Liver (tissue), 9 donors: ENCODE results near the gene CACNG4. TPM values are rescaled to one million over a fixed set of nuclear protein-coding genes. Genes with fewer than 3 reads are reported as not detected.

Experiments
- DNase-seq: peaks from one replicate; pipeline ENCODE4 v3.0.0-alpha.2; 2017; ENCODE audit warnings: low spot score
- H3K27ac ChIP-seq, 2 donors: one replicate each; pipeline ENCODE4 v1.7.0; 2013; ENCODE audit warnings: inconsistent platforms in 2 of 2, low read length in 2 of 2, control low read depth in 1 of 2, low read depth in 1 of 2, mild to moderate bottlenecking in 1 of 2
- H3K27me3 ChIP-seq, 4 donors: one replicate each; pipeline versions ENCODE4 v1.6.1 to v1.7.0; 2013; ENCODE audit warnings: low read length in 3 of 4, inconsistent platforms in 1 of 4, mild to moderate bottlenecking in 1 of 4, moderate library complexity in 1 of 4; ENCODE audit not compliant: control insufficient read depth in 4 of 4, insufficient read depth in 4 of 4
- H3K36me3 ChIP-seq, 4 donors: one replicate each; pipeline versions ENCODE4 v1.6.1 to v1.7.0; 2013; ENCODE audit warnings: low read length in 3 of 4, mild to moderate bottlenecking in 3 of 4, low read depth in 1 of 4, moderate library complexity in 1 of 4; ENCODE audit not compliant: control insufficient read depth in 4 of 4, insufficient read depth in 3 of 4
- H3K4me1 ChIP-seq, 4 donors: one replicate each; pipeline versions ENCODE4 v1.6.1 to v1.7.0; 2013; ENCODE audit warnings: low read length in 3 of 4, mild to moderate bottlenecking in 3 of 4, moderate library complexity in 1 of 4; ENCODE audit not compliant: control insufficient read depth in 4 of 4, insufficient read depth in 4 of 4
- H3K4me3 ChIP-seq, 3 donors: one replicate each; pipeline versions ENCODE4 v1.6.1 to v1.7.0; 2013; ENCODE audit warnings: low read length in 3 of 3, control low read depth in 1 of 3, low read depth in 1 of 3, mild to moderate bottlenecking in 1 of 3
- H3K9ac ChIP-seq, 2 donors: one replicate each; pipeline ENCODE4 v1.7.0; 2013; ENCODE audit warnings: low read length in 2 of 2, mild to moderate bottlenecking in 2 of 2, moderate library complexity in 2 of 2, control low read depth in 1 of 2, low read depth in 1 of 2
- H3K9me3 ChIP-seq, 4 donors: one replicate each; pipeline versions ENCODE4 v1.6.1 to v1.7.0; 2013; ENCODE audit warnings: low read length in 3 of 4; ENCODE audit not compliant: control insufficient read depth in 4 of 4
- ATF3 ChIP-seq: IDR thresholded peaks from 2 replicates; pipeline ENCODE4 v1.6.1; 2016; ENCODE audit warnings: antibody characterized with exemption
- CTCF ChIP-seq: fragments of 150-350 bp; IDR thresholded peaks from 2 replicates; pipeline ENCODE4 v1.5.1; 2017; ENCODE audit warnings: improper control_type of control experiment, low read depth, low read length; ENCODE audit not compliant: missing input control
- EGR1 ChIP-seq, 2 donors: IDR thresholded peaks; 2 replicates each; pipeline ENCODE4 v1.6.1; 2016 to 2018; ENCODE audit warnings: antibody characterized with exemption in 2 of 2, low read depth in 2 of 2
- FOXA1 ChIP-seq: IDR thresholded peaks from 2 replicates; pipeline ENCODE4 v1.6.1; 2016; ENCODE audit warnings: antibody characterized with exemption
- FOXA2 ChIP-seq: IDR thresholded peaks from 2 replicates; pipeline ENCODE4 v1.6.1; 2016; ENCODE audit warnings: antibody characterized with exemption
- GABPA ChIP-seq, 2 donors: IDR thresholded peaks in 1 of 2; conservative IDR thresholded peaks in 1 of 2; 2 replicates each; pipeline ENCODE4 v1.6.1; 2016; ENCODE audit warnings: antibody characterized with exemption in 2 of 2, mild to moderate bottlenecking in 1 of 2, moderate library complexity in 1 of 2
- HNF4G ChIP-seq: IDR thresholded peaks from 2 replicates; pipeline ENCODE4 v1.6.1; 2016; ENCODE audit warnings: antibody characterized with exemption
- JUND ChIP-seq, 2 donors: IDR thresholded peaks; 2 replicates each; pipeline ENCODE4 v1.6.1; 2016; ENCODE audit warnings: antibody characterized with exemption in 2 of 2
- MAX ChIP-seq: IDR thresholded peaks from 2 replicates; pipeline ENCODE4 v1.6.1; 2016; ENCODE audit warnings: antibody characterized with exemption
- NR2F2 ChIP-seq: IDR thresholded peaks from 2 replicates; pipeline ENCODE4 v1.6.1; 2016; ENCODE audit warnings: antibody characterized with exemption
- RAD21 ChIP-seq, 2 donors: IDR thresholded peaks; 2 replicates each; pipeline ENCODE4 v1.6.1; 2016; ENCODE audit warnings: antibody characterized with exemption in 2 of 2, mild to moderate bottlenecking in 2 of 2
- REST ChIP-seq: IDR thresholded peaks from 2 replicates; pipeline ENCODE4 v1.6.1; 2016; ENCODE audit warnings: antibody characterized with exemption, mild to moderate bottlenecking
- RXRA ChIP-seq, 2 donors: IDR thresholded peaks; 2 replicates each; pipeline ENCODE4 v1.6.1; 2017 to 2018; ENCODE audit warnings: antibody characterized with exemption in 2 of 2, mild to moderate bottlenecking in 1 of 2
- SP1 ChIP-seq: IDR thresholded peaks from 2 replicates; pipeline ENCODE4 v1.6.1; 2018; ENCODE audit warnings: antibody characterized with exemption, mild to moderate bottlenecking
- TAF1 ChIP-seq: conservative IDR thresholded peaks from 2 replicates; pipeline ENCODE4 v1.6.1; 2016; ENCODE audit warnings: antibody characterized with exemption, mild to moderate bottlenecking
- YY1 ChIP-seq: IDR thresholded peaks from 2 replicates; pipeline ENCODE4 v1.6.1; 2016; ENCODE audit warnings: antibody characterized with exemption, mild to moderate bottlenecking
- ZBTB33 ChIP-seq: IDR thresholded peaks from 2 replicates; pipeline ENCODE4 v1.6.1; 2016; ENCODE audit warnings: antibody characterized with exemption
- WGBS: extraction: QIAGEN DNeasy Blood & Tissue Kit; methylation state at CpG from one replicate; pipeline ENCODE4 v1.1.7; 2013; 5-methylcytosine and 5-hydroxymethylcytosine counted together
- polyA plus RNA-seq, 2 donors: library from polyadenylated mRNA; stranded (reverse) in 1 of 2; unstranded in 1 of 2; fragments of 200-250 nt in 1 of 2; fragments of >200 nt in 1 of 2; fragmentation: Nextera tagmentation in 1 of 2; extraction: Ambion mirVana in 1 of 2; gene quantifications; one replicate each; pipeline versions ENCODE4 v1.2.1 to v1.2.3, GENCODE V29; 2013 to 2015
- total RNA-seq, 2 donors: library from RNA; depleted of rRNA; stranded (reverse); fragments of >200 nt; gene quantifications; one replicate each; pipeline ENCODE4 v1.2.3, GENCODE V29; 2014
- donor health status: healthy.
- donor health status: healthy.
- donor health status: healthy.
- donor health status: healthy.
- donor health status: healthy.

CACNG4 gene
- total and polyA plus RNA-seq, 4 donors = 0.02 to 0.09 (median 0.08) TPM; not detected in 1

- Histone ChIP-seq H3K36me3 (no peaks in the 10 kb centered on the region), H3K27ac (no peak overlapping the region), H3K27me3 (peaks cover 0 to 9% (median 0%) of the 10 kb centered on the region in 4 donors), H3K9ac (no peak overlapping the region), H3K4me1 (no peaks in the 10 kb centered on the region), H3K9me3 (no peaks in the 10 kb centered on the region), H3K4me3 (no peak overlapping the region)
- TF ChIP-seq NR2F2 = no peak
- no peak for TF ChIP-seq ZBTB33
- DNase-seq = no peak
- 79% methylated on average over 3 of the region's 3 CpGs for WGBS
Measured at GRCh38 chr17:66930933-66931332, 33.6 kb upstream of the CACNG4 start.

- Histone ChIP-seq H3K4me3 (no peak overlapping the region), H3K27ac (no peak overlapping the region), H3K9me3 (no peaks in the 10 kb centered on the region), H3K27me3 (peaks cover 0 to 2% (median 0%) of the 10 kb centered on the region in 4 donors), H3K4me1 (no peaks in the 10 kb centered on the region), H3K36me3 (no peaks in the 10 kb centered on the region), H3K9ac (no peak overlapping the region)
- TF ChIP-seq FOXA1 (no peak), ZBTB33 (no peak), TAF1 (no peak), RXRA (IDR thresholded peaks at IDR 0.05) (no peak), NR2F2 (no peak), JUND (IDR thresholded peaks at IDR 0.05) (no peak), GABPA (IDR thresholded peaks at IDR 0.05 in 1 of 2, conservative IDR thresholded peaks at IDR 0.05 in 1 of 2) (no peak), MAX (no peak), REST (no peak), CTCF (no peak), EGR1 (IDR thresholded peaks at IDR 0.05; ENCODE audit: low read depth in 2 of 2) (no peak), HNF4G (no peak), SP1 (no peak), ATF3 (no peak), FOXA2 (no peak), RAD21 (IDR thresholded peaks at IDR 0.05) (no peak), YY1 (no peak)
- 82% methylated on average over 2 of the region's 2 CpGs for WGBS
- no peak for DNase-seq
Measured at GRCh38 chr17:66932311-66932710, 32.2 kb upstream of the CACNG4 start.
